Trophoblast cell (in vitro differentiated cells and primary cell): ENCODE data around the gene PPP1R1A.

Source experiments
- DNase-seq, 2 donors: peaks; one replicate each; pipeline ENCODE4 v3.0.0-alpha.2; 2016
- H2AFZ ChIP-seq: 2 replicates; pipeline ENCODE4 v1.6.1; 2013; ENCODE audit warnings: low read length, moderate library complexity, mild to moderate bottlenecking; ENCODE audit not compliant: insufficient read depth, poor library complexity
- H2AK5ac ChIP-seq: 2 replicates; pipeline ENCODE4 v1.6.1; 2013; ENCODE audit warnings: mild to moderate bottlenecking, low read length
- H2BK120ac ChIP-seq: 2 replicates; pipeline ENCODE4 v1.6.1; 2013; ENCODE audit warnings: low read length, mild to moderate bottlenecking, moderate library complexity; ENCODE audit not compliant: insufficient read depth, poor library complexity
- H2BK12ac ChIP-seq: 2 replicates; pipeline ENCODE4 v1.6.1; 2013; ENCODE audit warnings: mild to moderate bottlenecking, low read length, moderate library complexity
- H2BK5ac ChIP-seq: 2 replicates; pipeline ENCODE4 v1.6.1; 2013; ENCODE audit warnings: low read length, low read depth, moderate library complexity, mild to moderate bottlenecking; ENCODE audit not compliant: poor library complexity
- H3K14ac ChIP-seq: 2 replicates; pipeline ENCODE4 v1.6.1; 2013; ENCODE audit warnings: mild to moderate bottlenecking, low read length
- H3K18ac ChIP-seq: 2 replicates; pipeline ENCODE4 v1.6.1; 2013; ENCODE audit warnings: mild to moderate bottlenecking, low read length
- H3K23ac ChIP-seq: 2 replicates; pipeline ENCODE4 v1.6.1; 2013; ENCODE audit warnings: low read length
- H3K27ac ChIP-seq: 2 replicates; pipeline ENCODE4 v1.5.1; 2013; ENCODE audit warnings: low read depth, mild to moderate bottlenecking, inconsistent platforms, low read length, moderate library complexity
- H3K27me3 ChIP-seq: 2 replicates; pipeline ENCODE4 v1.6.1; 2013; ENCODE audit warnings: inconsistent platforms, mild to moderate bottlenecking, low read length, moderate library complexity; ENCODE audit not compliant: insufficient read depth
- H3K36me3 ChIP-seq, 2 experiments: 1 replicate in 1 of 2; 2 replicates in 1 of 2; pipeline ENCODE4 v1.6.1; 2013; ENCODE audit warnings: low read length in 2 of 2, mild to moderate bottlenecking in 2 of 2, moderate library complexity in 1 of 2; ENCODE audit not compliant: insufficient read depth in 2 of 2, control insufficient read depth in 1 of 2
- H3K4ac ChIP-seq: 2 replicates; pipeline ENCODE4 v1.6.1; 2013; ENCODE audit warnings: low read depth, mild to moderate bottlenecking, low read length, moderate library complexity
- H3K4me1 ChIP-seq, 2 experiments: 1 replicate in 1 of 2; 2 replicates in 1 of 2; pipeline ENCODE4 v1.6.1; 2013; ENCODE audit warnings: low read length in 2 of 2, mild to moderate bottlenecking in 2 of 2, moderate library complexity in 1 of 2; ENCODE audit not compliant: insufficient read depth in 2 of 2, control insufficient read depth in 1 of 2
- H3K4me2 ChIP-seq: 2 replicates; pipeline ENCODE4 v1.6.1; 2013; ENCODE audit warnings: inconsistent platforms, mild to moderate bottlenecking, low read length, moderate library complexity
- H3K4me3 ChIP-seq: 2 replicates; pipeline ENCODE4 v1.5.1; 2013; ENCODE audit warnings: mild to moderate bottlenecking, low read depth, low read length, inconsistent platforms
- H3K79me1 ChIP-seq: one replicate; pipeline ENCODE4 v1.6.1; 2013; ENCODE audit warnings: low read length
- H3K79me2 ChIP-seq: 2 replicates; pipeline ENCODE4 v1.6.1; 2013; ENCODE audit warnings: low read length, mild to moderate bottlenecking; ENCODE audit not compliant: control insufficient read depth, insufficient read depth, poor library complexity
- H3K9ac ChIP-seq: 2 replicates; pipeline ENCODE4 v1.6.1; 2013; ENCODE audit warnings: mild to moderate bottlenecking, low read length
- H3K9me3 ChIP-seq: 2 replicates; pipeline ENCODE4 v1.6.1; 2013; ENCODE audit warnings: low read depth, mild to moderate bottlenecking, control low read depth, inconsistent platforms, low read length; ENCODE audit not compliant: insufficient read depth
- H4K12ac ChIP-seq: 2 replicates; pipeline ENCODE4 v1.6.1; 2013; ENCODE audit warnings: low read depth, mild to moderate bottlenecking, low read length, moderate library complexity
- H4K8ac ChIP-seq: 2 replicates; pipeline ENCODE4 v1.6.1; 2013; ENCODE audit warnings: low read depth, mild to moderate bottlenecking, low read length, moderate library complexity
- H4K91ac ChIP-seq: one replicate; pipeline ENCODE4 v1.6.1; 2013; ENCODE audit warnings: low read depth, mild to moderate bottlenecking, low read length, moderate library complexity
- WGBS: extraction: QIAGEN DNeasy Blood & Tissue Kit; methylation state at CpG from one replicate; pipeline ENCODE4 v1.1.7; 2013; ENCODE audit warnings: missing lambda C conversion rate; ENCODE audit not compliant: insufficient read length, insufficient coverage; ENCODE audit errors: extremely low coverage; 5-methylcytosine and 5-hydroxymethylcytosine counted together

PPP1R1A gene

DNA sequence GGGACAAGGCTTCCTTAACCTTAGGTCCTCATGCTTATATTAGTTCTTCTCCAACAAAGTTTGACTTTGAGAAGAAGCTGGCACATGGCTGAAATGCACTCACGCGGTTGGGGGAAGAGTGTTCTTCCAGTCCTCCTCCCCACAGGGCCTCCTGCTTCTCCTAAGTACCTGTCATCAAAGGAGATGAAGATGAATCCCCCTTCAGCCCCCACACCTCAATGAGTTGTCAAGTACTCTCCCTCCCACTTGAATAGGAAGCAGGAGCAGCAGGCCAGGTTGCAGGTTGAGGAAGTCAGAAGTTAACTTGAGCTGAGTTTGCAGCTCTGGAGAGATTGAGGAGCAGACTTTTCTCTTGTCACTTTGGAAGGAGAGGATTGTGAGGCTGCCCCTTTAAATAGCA lies 41.9 kb downstream of the PPP1R1A start:
- no peak for DNase-seq
- no peak overlapping the region for H3K23ac ChIP-seq
- H2BK120ac ChIP-seq = no peak overlapping the region
- no peaks in the 10 kb centered on the region for H3K79me1 ChIP-seq
- no peak overlapping the region for H3K9ac ChIP-seq
- H4K12ac ChIP-seq = no peak overlapping the region
- WGBS = no CpG with 5 or more reads among the region's 2 CpGs
- H3K18ac ChIP-seq = no peak overlapping the region
- H3K79me2 ChIP-seq = no peaks in the 10 kb centered on the region
- H2AFZ ChIP-seq = no peak overlapping the region
- H4K91ac ChIP-seq = no peak overlapping the region
- no peak overlapping the region for H2BK12ac ChIP-seq
- H3K4me2 ChIP-seq = no peak overlapping the region
- H3K27ac ChIP-seq = no peak overlapping the region
- H3K4ac ChIP-seq = no peak overlapping the region
- no peaks in the 10 kb centered on the region for H3K36me3 ChIP-seq
- no peak overlapping the region for H2AK5ac ChIP-seq
- peaks cover 9% of the 10 kb centered on the region for H3K9me3 ChIP-seq
- peaks cover 9 to 11% of the 10 kb centered on the region in 2 experiments for H3K4me1 ChIP-seq
- H3K27me3 ChIP-seq = peaks cover 43% of the 10 kb centered on the region
- no peak overlapping the region for H2BK5ac ChIP-seq
- H3K14ac ChIP-seq = no peak overlapping the region
- H4K8ac ChIP-seq = no peak overlapping the region
- H3K4me3 ChIP-seq = no peak overlapping the region

DNA sequence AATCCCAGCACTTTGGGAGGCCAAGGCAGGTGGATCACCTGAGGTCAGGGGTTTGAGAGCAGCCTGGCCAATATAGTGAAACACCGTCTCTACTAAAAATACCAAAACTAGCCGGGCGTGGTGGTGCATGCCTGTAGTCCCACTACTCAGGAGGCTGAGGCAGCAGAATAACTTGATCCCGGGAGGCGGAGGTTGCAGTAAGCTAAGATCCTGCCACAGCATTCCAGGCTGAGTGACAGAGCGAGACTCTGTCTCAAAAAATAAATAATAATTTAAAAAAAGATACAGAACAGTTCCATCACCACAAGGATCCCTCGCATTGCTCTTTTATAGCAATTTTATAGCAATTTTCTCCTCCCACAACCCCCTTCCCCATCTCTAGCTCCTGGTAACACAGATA lies 43.7 kb downstream of the PPP1R1A start:
- H3K9ac ChIP-seq = no peak overlapping the region
- H3K79me2 ChIP-seq = no peaks in the 10 kb centered on the region
- no peak overlapping the region for H2AFZ ChIP-seq
- H4K12ac ChIP-seq = no peak overlapping the region
- H2BK120ac ChIP-seq = no peak overlapping the region
- no peak overlapping the region for H3K4ac ChIP-seq
- H4K8ac ChIP-seq = no peak overlapping the region
- no peak overlapping the region for H3K23ac ChIP-seq
- no peak overlapping the region for H3K18ac ChIP-seq
- H3K27ac ChIP-seq = no peak overlapping the region
- no peak overlapping the region for H3K4me3 ChIP-seq
- H3K9me3 ChIP-seq = peaks cover 3% of the 10 kb centered on the region
- peaks cover 26% of the 10 kb centered on the region for H3K27me3 ChIP-seq
- no peak overlapping the region for H4K91ac ChIP-seq
- H3K14ac ChIP-seq = no peak overlapping the region
- peaks cover 7 to 8% of the 10 kb centered on the region in 2 experiments for H3K4me1 ChIP-seq
- WGBS = no CpG with 5 or more reads among the region's 7 CpGs
- no peaks in the 10 kb centered on the region for H3K36me3 ChIP-seq
- H3K79me1 ChIP-seq = no peaks in the 10 kb centered on the region
- no peak overlapping the region for H2AK5ac ChIP-seq
- H2BK5ac ChIP-seq = no peak overlapping the region
- H3K4me2 ChIP-seq = no peak overlapping the region
- H2BK12ac ChIP-seq = no peak overlapping the region
- DNase-seq = no peak

DNA sequence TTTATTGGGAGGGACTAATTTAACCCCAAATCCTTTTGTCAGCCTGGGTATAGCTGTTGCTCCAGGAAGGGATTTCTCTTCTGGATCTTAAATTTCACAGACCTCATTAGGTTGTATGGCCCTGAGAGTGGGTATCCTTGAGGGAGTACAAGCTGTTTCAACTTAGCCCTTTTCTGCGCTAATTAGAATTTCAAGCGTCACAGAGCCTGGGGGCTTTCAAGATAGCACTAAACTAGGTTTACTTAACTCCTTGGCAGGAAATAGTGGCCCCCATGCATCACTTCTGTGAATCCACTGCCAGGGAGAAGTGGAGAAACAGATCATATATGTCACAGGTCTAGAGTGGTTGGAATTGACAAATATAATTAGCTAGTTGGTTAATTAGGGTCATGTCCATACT lies 44.9 kb downstream of the PPP1R1A start:
- Histone ChIP-seq H3K27me3 (peaks cover 17% of the 10 kb centered on the region), H3K36me3 (no peaks in the 10 kb centered on the region), H4K12ac (no peak overlapping the region), H2AK5ac (no peak overlapping the region), H3K9me3 (peaks cover 1% of the 10 kb centered on the region), H4K8ac (no peak overlapping the region), H3K4me2 (no peak overlapping the region), H2BK12ac (no peak overlapping the region), H3K4me3 (no peak overlapping the region), H3K4me1 (no peaks in the 10 kb centered on the region), H3K9ac (no peak overlapping the region), H3K27ac (no peak overlapping the region), H2BK120ac (no peak overlapping the region), H2AFZ (no peak overlapping the region), H4K91ac (no peak overlapping the region), H3K79me1 (no peaks in the 10 kb centered on the region), H3K23ac (no peak overlapping the region), H3K14ac (no peak overlapping the region), H2BK5ac (no peak overlapping the region), H3K18ac (no peak overlapping the region), H3K79me2 (no peaks in the 10 kb centered on the region), H3K4ac (no peak overlapping the region)
- WGBS = no CpG with 5 or more reads among the region's 2 CpGs
- DNase-seq = no peak

DNA sequence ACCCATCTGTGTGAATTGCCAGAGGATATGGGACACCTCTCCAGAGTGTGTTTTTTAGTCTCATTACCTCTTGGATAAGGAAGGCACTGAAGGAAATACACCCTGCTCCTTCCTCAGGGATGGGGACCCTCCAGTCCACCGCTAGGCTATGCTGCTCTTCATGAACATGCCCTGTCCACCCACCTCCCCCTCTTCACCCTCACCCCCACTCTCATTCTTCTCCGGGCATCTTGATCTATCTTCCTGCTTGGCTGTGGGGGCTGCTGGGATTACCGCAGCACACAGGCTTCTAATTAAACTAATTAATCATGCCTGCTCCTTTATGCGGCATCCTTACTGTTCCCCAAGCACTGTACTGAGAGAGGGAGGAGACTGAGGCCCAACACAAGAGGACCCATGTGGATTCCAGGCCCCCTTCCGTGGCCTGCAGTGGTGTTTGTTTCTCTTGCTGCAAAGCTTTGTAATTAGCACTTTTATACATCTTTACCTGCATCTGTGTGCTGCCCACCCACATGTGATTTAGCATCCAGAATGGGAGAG lies 46.6 kb downstream of the PPP1R1A start:
- Histone ChIP-seq H3K14ac (no peak overlapping the region), H3K79me2 (no peaks in the 10 kb centered on the region), H3K23ac (no peak overlapping the region), H3K4ac (no peak overlapping the region), H3K4me1 (no peaks in the 10 kb centered on the region), H4K12ac (no peak overlapping the region), H2BK12ac (no peak overlapping the region), H3K4me3 (no peak overlapping the region), H4K91ac (no peak overlapping the region), H3K79me1 (no peaks in the 10 kb centered on the region), H2AK5ac (no peak overlapping the region), H3K9ac (no peak overlapping the region), H4K8ac (no peak overlapping the region), H3K36me3 (no peaks in the 10 kb centered on the region), H2BK120ac (no peak overlapping the region), H2AFZ (no peak overlapping the region), H3K27me3 (peaks cover 4% of the 10 kb centered on the region), H3K27ac (no peak overlapping the region), H2BK5ac (no peak overlapping the region), H3K9me3 (peaks cover 1% of the 10 kb centered on the region), H3K4me2 (no peak overlapping the region), H3K18ac (no peak overlapping the region)
- no CpG with 5 or more reads among the region's 5 CpGs for WGBS
- DNase-seq = no peak
